ENCODE data around the gene GET3.
"Not testable (repeated sequence)": the region's sequence is repeated elsewhere in the genome, so short reads cannot be mapped to it uniquely, and the experiment has no call there.

The GET3 gene

DNA sequence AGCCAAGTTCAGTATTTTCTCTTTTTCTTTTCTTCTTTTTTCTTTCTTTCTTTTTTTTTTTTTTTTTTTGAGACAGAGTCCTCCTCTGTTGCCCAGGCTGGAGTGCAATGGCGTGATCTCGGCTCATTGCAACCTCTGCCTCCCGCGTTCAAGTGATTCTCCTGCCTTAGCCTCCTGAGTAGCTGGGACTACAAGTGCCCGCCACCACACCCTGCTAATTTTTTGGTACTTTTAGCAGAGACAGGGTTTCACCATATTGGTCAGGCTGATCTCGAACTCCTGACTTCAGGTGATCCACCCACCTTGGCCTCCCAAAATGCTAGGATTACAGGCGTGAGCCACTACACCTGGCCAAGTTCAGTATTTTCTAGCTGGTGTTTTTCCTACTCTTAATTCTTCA, 60.3 kb downstream of the GET3 start:
- not testable (repeated sequence) for H3K9me3 ChIP-seq (ENCODE audit: insufficient read depth, low read depth, low read length); H3K9ac ChIP-seq (ENCODE audit: low read depth, low read length); H3K27ac ChIP-seq (ENCODE audit: low read length); H3K4me3 ChIP-seq (ENCODE audit: low read length)
- H3K27me3 ChIP-seq (ENCODE audit: insufficient read depth, low read length), result peaks cover 20% of the 10 kb centered on the region
- peaks cover 31% of the 10 kb centered on the region for H3K36me3 ChIP-seq (ENCODE audit: insufficient read depth, low read depth, low read length)
- peaks cover 14% of the 10 kb centered on the region for H3K4me1 ChIP-seq (ENCODE audit: insufficient read depth, low read length)
